ENCODE data around the gene DDX23.

GRCh38 chr12:48831257-48831656, 20.7 kb downstream of the DDX23 start:
- TF ChIP-seq TEAD4 (IDR thresholded peaks at IDR 0.05; ENCODE audit: borderline replicate concordance, insufficient read depth) (no peak), REST (IDR thresholded peaks at IDR 0.05; ENCODE audit: low read depth, low read length) (no peak), POLR2AphosphoS5 (IDR thresholded peaks at IDR 0.05; ENCODE audit: low read depth, low read length) (no peak), CTCF (IDR thresholded peaks at IDR 0.05) (no peak), USF1 (IDR thresholded peaks at IDR 0.05; ENCODE audit: borderline replicate concordance, low read depth) (no peak), TAF1 (IDR thresholded peaks at IDR 0.05; ENCODE audit: borderline replicate concordance, low read depth, low read length) (no peak), FOXM1 (IDR thresholded peaks at IDR 0.05; ENCODE audit: low read depth) (no peak), RAD21 (IDR thresholded peaks at IDR 0.05; ENCODE audit: low read length) (no peak), EP300 (IDR thresholded peaks at IDR 0.05; ENCODE audit: borderline replicate concordance in 1 of 2, low read depth in 1 of 2, low read length in 1 of 2) (no peak)

Data from SK-N-SH (cell line).